ENCODE results near the gene CRB2.

GRCh38 chr9:123424552-123425225, 68.7 kb downstream of the CRB2 start:
- TF ChIP-seq CTCF (IDR thresholded peaks at IDR 0.05) (no peak), POLR2A (IDR thresholded peaks at IDR 0.05) (no peak)
